Ovary (tissue), 3 donors: ENCODE measurements around the gene CDX1.

ENCODE experiments used
- CTCF ChIP-seq, 3 donors: fragments of 450-650 bp in 2 of 3; fragments of 200-600 bp in 1 of 3; IDR thresholded peaks; one replicate each; pipeline versions ENCODE4 v1.5.1 to v1.8.0; 2016 to 2022; ENCODE audit warnings: antibody characterized with exemption in 3 of 3, mild to moderate bottlenecking in 1 of 3
- POLR2A ChIP-seq: fragments of 450-650 bp; IDR thresholded peaks from one replicate; pipeline ENCODE4 v1.6.1; 2017; ENCODE audit warnings: antibody characterized with exemption, mild to moderate bottlenecking, moderate library complexity
- donor health status: DM: no; HTN: no; CAD: no.

DNA sequence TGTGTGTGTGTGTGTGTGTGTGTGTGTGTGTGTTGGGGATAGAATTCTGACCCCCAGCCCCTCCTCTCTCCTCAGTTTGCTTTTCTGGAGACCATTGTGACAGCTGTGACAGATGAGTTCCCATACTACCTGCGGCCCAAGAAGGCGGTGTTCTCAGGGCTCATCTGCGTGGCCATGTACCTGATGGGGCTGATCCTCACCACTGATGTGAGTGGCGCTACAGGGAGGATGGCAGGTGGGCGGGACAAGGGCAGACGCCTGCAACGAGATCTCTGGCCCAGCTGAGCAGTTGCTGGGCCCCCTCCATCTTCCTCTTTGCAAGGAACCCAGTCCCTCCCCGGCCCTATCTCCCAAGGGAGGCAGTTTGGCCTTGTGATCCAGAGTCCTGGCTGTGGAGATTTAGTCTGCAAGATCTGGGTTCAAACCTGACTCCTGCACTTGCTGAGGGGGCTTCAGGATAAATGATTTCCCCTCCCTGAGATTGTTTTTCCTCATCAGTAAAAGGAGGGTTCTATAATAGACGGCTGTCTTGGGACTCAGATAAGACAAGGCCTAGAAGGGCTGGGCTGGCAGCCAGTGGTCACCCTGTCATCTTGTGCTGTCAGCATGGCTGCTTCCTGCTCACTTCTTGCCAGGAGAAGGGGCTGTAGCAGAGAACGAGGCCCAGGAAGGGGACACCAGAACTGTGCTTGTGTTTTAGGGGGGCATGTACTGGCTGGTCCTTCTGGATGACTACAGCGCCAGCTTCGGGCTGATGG lies 37.4 kb downstream of the CDX1 start:
- TF ChIP-seq POLR2A (no peak), CTCF (IDR thresholded peaks at IDR 0.05) (no peak)
